HUES6 (cell line): ENCODE data around the gene RAB18.

Experiments used
- H3K27ac ChIP-seq: 2 replicates; pipeline ENCODE4 v1.7.0; 2013; ENCODE audit warnings: low read depth, mild to moderate bottlenecking, low read length, inconsistent platforms
- H3K27me3 ChIP-seq: 2 replicates; pipeline ENCODE4 v1.6.1; 2013; ENCODE audit warnings: low read length; ENCODE audit not compliant: control insufficient read depth, insufficient read depth
- H3K36me3 ChIP-seq: 2 replicates; pipeline ENCODE4 v1.6.1; 2013; ENCODE audit warnings: low read length; ENCODE audit not compliant: control insufficient read depth, insufficient read depth
- H3K4me1 ChIP-seq: 2 replicates; pipeline ENCODE4 v1.6.1; 2013; ENCODE audit warnings: low read length; ENCODE audit not compliant: control insufficient read depth, insufficient read depth
- H3K4me3 ChIP-seq: 2 replicates; pipeline ENCODE4 v1.5.1; 2013; ENCODE audit warnings: low read depth, low read length
- H3K9ac ChIP-seq: one replicate; pipeline ENCODE4 v1.6.1; 2013; ENCODE audit warnings: mild to moderate bottlenecking, low read length
- H3K9me3 ChIP-seq: 2 replicates; pipeline ENCODE4 v1.6.1; 2013; ENCODE audit warnings: low read depth, low read length; ENCODE audit not compliant: control insufficient read depth, insufficient read depth

Gene RAB18

GRCh38 chr10:27541796-27542729 is 38.0 kb downstream of the RAB18 start:
- Histone ChIP-seq H3K27me3 (no peaks in the 10 kb centered on the region), H3K9ac (no peak overlapping the region), H3K4me3 (no peak overlapping the region), H3K4me1 (no peaks in the 10 kb centered on the region), H3K9me3 (no peaks in the 10 kb centered on the region), H3K27ac (no peak overlapping the region), H3K36me3 (peaks cover 25% of the 10 kb centered on the region)

GRCh38 chr10:27542812-27543211 is 38.7 kb downstream of the RAB18 start:
- Histone ChIP-seq H3K4me1 (no peaks in the 10 kb centered on the region), H3K9me3 (no peaks in the 10 kb centered on the region), H3K27me3 (no peaks in the 10 kb centered on the region), H3K9ac (no peak overlapping the region), H3K27ac (no peak overlapping the region), H3K4me3 (no peak overlapping the region), H3K36me3 (peaks cover 20% of the 10 kb centered on the region)

GRCh38 chr10:27547047-27547446 is 42.9 kb downstream of the RAB18 start:
- no peak overlapping the region for H3K9ac ChIP-seq
- peaks cover 10% of the 10 kb centered on the region for H3K36me3 ChIP-seq
- no peaks in the 10 kb centered on the region for H3K4me1 ChIP-seq
- H3K9me3 ChIP-seq: no peaks in the 10 kb centered on the region
- no peak overlapping the region for H3K27ac ChIP-seq
- H3K27me3 ChIP-seq: no peaks in the 10 kb centered on the region
- no peak overlapping the region for H3K4me3 ChIP-seq

GRCh38 chr10:27547482-27547881 is 43.4 kb downstream of the RAB18 start:
- H3K4me3 ChIP-seq: no peak overlapping the region
- H3K9ac ChIP-seq: no peak overlapping the region
- no peak overlapping the region for H3K27ac ChIP-seq
- peaks cover 7% of the 10 kb centered on the region; the same call in 1 of the 2 replicates for H3K36me3 ChIP-seq
- H3K4me1 ChIP-seq: no peaks in the 10 kb centered on the region
- H3K27me3 ChIP-seq: no peaks in the 10 kb centered on the region
- H3K9me3 ChIP-seq: no peaks in the 10 kb centered on the region

GRCh38 chr10:27550823-27551222 is 46.7 kb downstream of the RAB18 start:
- no peak overlapping the region for H3K9ac ChIP-seq
- H3K27me3 ChIP-seq: no peaks in the 10 kb centered on the region
- no peak overlapping the region for H3K4me3 ChIP-seq
- no peaks in the 10 kb centered on the region for H3K4me1 ChIP-seq
- H3K27ac ChIP-seq: no peak overlapping the region
- H3K36me3 ChIP-seq: no peaks in the 10 kb centered on the region
- no peaks in the 10 kb centered on the region for H3K9me3 ChIP-seq

GRCh38 chr10:27558612-27559020 is 54.5 kb downstream of the RAB18 start:
- no peaks in the 10 kb centered on the region for H3K36me3 ChIP-seq
- peaks cover 9% of the 10 kb centered on the region; the same call in 1 of the 2 replicates for H3K4me1 ChIP-seq
- no peak overlapping the region for H3K9ac ChIP-seq
- no peaks in the 10 kb centered on the region for H3K9me3 ChIP-seq
- no peaks in the 10 kb centered on the region for H3K27me3 ChIP-seq
- no peak overlapping the region for H3K4me3 ChIP-seq
- H3K27ac ChIP-seq: no peak overlapping the region

- Histone ChIP-seq H3K27me3 (no peaks in the 10 kb centered on the region), H3K36me3 (no peaks in the 10 kb centered on the region), H3K9ac (no peak overlapping the region), H3K9me3 (no peaks in the 10 kb centered on the region), H3K4me3 (no peak overlapping the region), H3K4me1 (peaks cover 9% of the 10 kb centered on the region; the same call in 1 of the 2 replicates), H3K27ac (no peak overlapping the region)
Observed at GRCh38 chr10:27561334-27561733, 57.2 kb downstream of the RAB18 start.

GRCh38 chr10:27564398-27564797 is 60.3 kb downstream of the RAB18 start:
- Histone ChIP-seq H3K27ac (no peak overlapping the region), H3K9ac (no peak overlapping the region), H3K4me1 (peaks cover 9% of the 10 kb centered on the region; the same call in 1 of the 2 replicates), H3K9me3 (0 out of 2 replicates have a peak, but pooled peaks cover 4% of the 10 kb centered on the region), H3K4me3 (no peak overlapping the region), H3K36me3 (no peaks in the 10 kb centered on the region), H3K27me3 (no peaks in the 10 kb centered on the region)

- no peaks in the 10 kb centered on the region for H3K36me3 ChIP-seq
- no peaks in the 10 kb centered on the region for H3K27me3 ChIP-seq
- H3K4me3 ChIP-seq: no peak overlapping the region
- 0 out of 2 replicates have a peak, but pooled peaks cover 4% of the 10 kb centered on the region for H3K9me3 ChIP-seq
- H3K4me1 ChIP-seq: peaks cover 9% of the 10 kb centered on the region; the same call in 1 of the 2 replicates
- no peak overlapping the region for H3K9ac ChIP-seq
- no peak overlapping the region for H3K27ac ChIP-seq
Observed at GRCh38 chr10:27564880-27565279, 60.8 kb downstream of the RAB18 start.

- H3K4me3 ChIP-seq: no peak overlapping the region
- no peak overlapping the region for H3K9ac ChIP-seq
- no peak overlapping the region for H3K27ac ChIP-seq
- H3K27me3 ChIP-seq: no peaks in the 10 kb centered on the region
- H3K9me3 ChIP-seq: 0 out of 2 replicates have a peak, but pooled peaks cover 4% of the 10 kb centered on the region
- no peaks in the 10 kb centered on the region for H3K4me1 ChIP-seq
- no peaks in the 10 kb centered on the region for H3K36me3 ChIP-seq
Observed at GRCh38 chr10:27568196-27569175, 64.4 kb downstream of the RAB18 start.
